GM12892 (cell line): Measurements from ENCODE around the gene TRIO.
"Not testable (repeated sequence)": the region's sequence is repeated elsewhere in the genome, so short reads cannot be mapped to it uniquely, and the experiment has no call there.

Experiments used
- DNase-seq: peaks from one replicate; pipeline ENCODE4 v3.0.0; 2011; ENCODE audit not compliant: insufficient read length
- FAIRE-seq: peaks from 2 replicates; lab custom pipeline; 2011; peaks lifted over from hg19 to GRCh38; lab: Jason Lieb, UNC
- POLR2A ChIP-seq: IDR thresholded peaks from 2 replicates; pipeline ENCODE4 v1.6.1; 2011; ENCODE audit warnings: low read depth, low read length, control low read depth
- POLR2AphosphoS5 ChIP-seq: IDR thresholded peaks from 2 replicates; pipeline ENCODE4 v1.6.1; 2011; ENCODE audit warnings: low read depth, low read length, control low read depth
- TAF1 ChIP-seq: IDR thresholded peaks from 2 replicates; pipeline ENCODE4 v1.6.1; 2011; ENCODE audit warnings: low read depth, mild to moderate bottlenecking, control low read depth, low read length, borderline replicate concordance

Gene TRIO

DNA sequence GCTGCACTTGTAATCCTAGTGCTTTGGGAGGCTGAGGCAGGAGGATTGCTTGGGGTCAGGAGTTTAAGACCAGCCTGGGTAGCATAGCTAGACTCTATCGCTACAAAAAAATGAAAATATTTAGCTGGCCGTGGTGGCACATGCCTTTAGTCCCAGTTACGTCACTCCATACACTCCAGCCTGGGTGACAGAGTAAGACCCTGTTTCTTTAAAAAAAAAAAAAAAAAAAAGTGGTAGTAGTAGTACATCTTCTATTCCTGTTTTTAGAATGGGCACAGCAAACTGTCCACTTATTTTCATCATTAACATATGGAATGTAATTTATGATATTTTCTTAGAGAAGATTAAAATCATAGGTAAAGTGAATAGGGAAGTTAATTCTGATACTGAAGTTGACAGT is 48.2 kb downstream of the TRIO start:
- DNase-seq (no peak), FAIRE-seq (no peak)
- TF ChIP-seq POLR2A (no peak), POLR2AphosphoS5 (no peak), TAF1 (no peak)

DNA sequence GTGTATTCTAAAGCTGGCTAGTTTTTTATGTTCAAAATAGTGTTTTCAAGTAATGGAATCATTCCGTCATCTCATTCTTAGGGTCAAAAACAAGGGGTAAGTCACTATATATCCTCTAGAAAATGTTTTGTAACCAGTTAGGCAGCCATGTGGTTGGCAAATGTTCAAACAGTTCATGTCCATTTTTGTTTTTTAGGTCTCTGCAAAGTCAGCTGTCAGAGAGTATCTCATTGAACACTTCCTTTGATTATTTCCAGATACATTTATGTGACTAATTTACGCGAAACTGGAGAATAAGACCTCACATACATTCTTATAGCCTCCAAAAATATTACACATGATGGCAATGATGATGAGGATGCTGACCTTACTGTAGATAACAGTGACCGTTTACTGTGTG is 50.4 kb downstream of the TRIO start:
- FAIRE-seq (no peak), DNase-seq (no peak)
- TF ChIP-seq POLR2AphosphoS5 (no peak), POLR2A (no peak), TAF1 (no peak)

DNA sequence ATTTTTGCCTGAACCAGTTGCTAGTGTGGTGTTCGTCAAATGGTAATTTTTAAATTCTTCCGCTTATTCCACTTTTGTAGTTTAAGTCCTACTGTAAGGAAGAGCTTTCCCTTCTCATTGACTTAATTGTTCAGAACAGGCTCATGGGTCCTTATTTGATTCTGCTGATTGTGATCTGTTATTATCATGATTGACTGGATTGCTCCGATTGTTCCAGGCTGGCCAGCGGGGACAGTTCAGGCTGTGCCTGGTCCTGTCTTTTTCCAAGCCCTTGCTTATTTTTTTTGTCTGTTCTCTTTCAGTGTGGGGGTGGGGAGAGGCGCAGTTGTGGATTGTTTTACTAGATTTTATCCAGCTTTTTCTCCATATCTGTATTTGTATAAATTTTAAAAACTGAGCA is 52.4 kb downstream of the TRIO start:
- FAIRE-seq (no peak), DNase-seq (no peak)
- no peak for TF ChIP-seq TAF1
- TF ChIP-seq POLR2A = no peak
- TF ChIP-seq POLR2AphosphoS5 = no peak

DNA sequence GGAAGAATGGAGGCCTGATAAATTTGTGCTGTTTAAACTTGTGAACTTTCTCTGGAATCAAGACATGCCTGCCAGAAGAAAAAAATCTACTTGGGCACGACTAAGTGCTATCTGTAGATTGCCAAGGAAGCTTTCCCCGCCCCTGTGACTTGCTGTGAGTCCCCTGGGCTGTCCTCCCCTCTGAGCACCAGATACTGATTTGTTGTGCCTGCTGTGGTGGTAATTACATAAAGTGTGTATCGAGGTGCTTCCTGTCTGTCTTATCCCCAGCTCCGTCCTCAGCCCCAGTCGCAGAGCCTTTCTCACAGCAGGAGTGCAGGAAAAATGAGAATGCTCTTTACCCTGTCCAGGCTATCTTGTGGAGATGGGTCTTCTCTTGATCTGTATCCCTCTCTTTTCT is 53.9 kb downstream of the TRIO start:
- TF ChIP-seq TAF1 (no peak), POLR2AphosphoS5 (no peak), POLR2A (no peak)
- no peak for DNase-seq
- no peak for FAIRE-seq

DNA sequence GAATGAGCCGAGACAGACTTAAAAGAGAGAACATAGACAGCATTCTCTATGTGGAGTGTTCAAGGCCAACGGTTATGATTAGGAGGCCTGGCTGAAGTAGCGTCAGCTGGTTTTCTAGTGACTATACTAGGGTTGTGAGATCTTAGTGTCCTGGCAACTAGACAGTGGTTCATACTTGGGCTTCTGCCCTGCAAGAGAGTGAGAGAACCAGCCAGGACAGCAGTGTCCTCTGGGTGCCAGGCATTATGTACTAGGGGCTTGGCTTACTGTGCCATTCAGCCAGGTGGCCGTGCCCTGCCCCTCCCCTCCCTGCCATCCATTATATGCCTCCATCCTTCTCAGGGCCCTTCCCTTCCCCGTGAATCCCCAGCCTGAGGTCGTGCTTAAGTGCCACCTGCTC is 56.8 kb downstream of the TRIO start:
- DNase-seq = no peak
- TF ChIP-seq TAF1 (no peak), POLR2A (no peak), POLR2AphosphoS5 (peak; percentile 22; the same call in 1 of the 2 replicates)
- FAIRE-seq = no peak

DNA sequence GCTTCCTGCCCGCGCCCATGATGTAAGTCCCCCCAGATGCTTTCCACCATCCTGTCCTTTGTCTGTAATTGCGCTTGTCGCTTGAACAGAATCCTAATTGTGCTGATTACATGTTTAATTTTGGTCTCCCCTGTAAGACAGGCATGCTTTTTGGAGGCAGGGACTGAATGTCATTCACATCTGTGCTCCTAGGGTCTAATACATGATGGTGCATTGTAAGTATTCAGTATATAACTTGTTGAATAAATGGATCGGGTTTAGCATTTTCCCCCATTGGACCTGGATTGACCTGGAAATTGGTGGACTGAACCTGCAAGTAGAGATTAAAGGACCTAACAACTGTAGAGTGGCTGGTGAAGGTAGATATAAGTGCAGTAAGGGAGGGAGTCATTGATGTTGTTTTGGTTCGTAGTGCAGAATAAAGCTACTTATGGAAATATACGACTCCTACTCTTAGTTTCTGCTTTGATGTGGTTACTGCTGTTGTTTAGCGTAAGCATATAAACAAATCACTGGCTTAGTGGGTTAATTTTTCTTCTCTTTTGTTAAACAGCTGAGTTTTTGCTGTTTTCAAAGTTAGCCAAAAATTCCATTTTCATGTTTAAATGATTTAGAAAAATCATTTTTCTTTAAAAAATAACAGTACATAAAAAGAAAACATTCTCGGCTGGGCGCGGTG is 57.3 kb downstream of the TRIO start:
- DNase-seq (no peak), FAIRE-seq (no peak)
- TF ChIP-seq TAF1 (no peak), POLR2AphosphoS5 (peak; percentile 2; the same call in 1 of the 2 replicates)

DNA sequence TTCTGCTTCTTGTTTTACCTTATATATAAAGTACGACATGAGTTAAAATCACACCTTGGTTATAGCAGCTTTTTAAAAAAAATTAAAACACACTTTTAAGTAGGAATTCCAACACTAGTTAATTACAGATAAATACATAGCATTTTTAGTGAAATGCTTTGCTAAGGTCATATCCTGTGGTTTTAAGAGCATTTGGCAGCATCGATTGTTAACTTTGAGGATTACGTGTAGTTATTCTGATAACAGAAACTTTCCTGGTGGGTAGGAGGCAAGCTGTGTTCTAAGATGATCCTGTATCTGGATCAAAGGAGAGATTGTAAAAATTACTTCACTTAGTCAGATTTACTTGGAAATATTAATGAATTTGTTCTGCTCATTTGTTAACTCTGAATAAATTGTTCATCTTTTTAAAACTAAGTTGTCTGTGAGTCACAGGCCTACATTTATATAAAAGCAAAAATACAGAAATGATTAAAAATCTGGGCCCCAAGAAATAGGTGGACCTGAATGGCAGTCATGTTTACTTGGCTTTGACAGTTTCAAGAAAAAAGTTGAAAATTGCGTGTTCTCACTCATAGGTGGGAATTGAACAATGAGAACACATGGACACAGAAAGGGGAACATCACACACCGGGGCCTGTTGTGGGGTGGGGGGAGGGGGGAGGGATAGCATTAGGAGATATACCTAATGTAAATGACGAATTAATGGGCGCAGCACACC is 58.3 kb downstream of the TRIO start:
- FAIRE-seq (no peak), DNase-seq (no peak)
- TF ChIP-seq POLR2A (no peak), POLR2AphosphoS5 (no peak), TAF1 (no peak)

DNA sequence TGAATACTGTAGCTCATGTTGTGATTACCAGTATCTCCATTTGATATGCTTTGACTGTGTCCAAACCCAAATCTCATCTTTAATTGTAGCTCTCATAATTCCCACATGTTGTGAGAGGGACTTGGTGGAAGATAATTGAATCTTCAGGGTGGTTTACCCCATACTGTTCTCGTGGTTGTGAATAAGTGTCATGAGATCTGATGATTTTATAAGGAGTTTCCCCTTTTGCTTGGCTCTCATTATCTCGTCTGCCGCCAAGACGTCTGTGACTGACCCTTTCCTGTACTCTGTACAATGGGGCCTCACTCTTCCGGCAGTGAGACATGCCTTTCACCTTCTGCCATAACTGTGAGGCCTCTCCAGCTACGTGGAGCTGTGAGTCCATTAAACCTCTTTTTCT is 59.3 kb downstream of the TRIO start:
- peak; percentile 33 for FAIRE-seq
- TF ChIP-seq POLR2A = peak; percentile 89
- TF ChIP-seq TAF1 = no peak
- peak; percentile 87 for TF ChIP-seq POLR2AphosphoS5
- DNase-seq = no peak

DNA sequence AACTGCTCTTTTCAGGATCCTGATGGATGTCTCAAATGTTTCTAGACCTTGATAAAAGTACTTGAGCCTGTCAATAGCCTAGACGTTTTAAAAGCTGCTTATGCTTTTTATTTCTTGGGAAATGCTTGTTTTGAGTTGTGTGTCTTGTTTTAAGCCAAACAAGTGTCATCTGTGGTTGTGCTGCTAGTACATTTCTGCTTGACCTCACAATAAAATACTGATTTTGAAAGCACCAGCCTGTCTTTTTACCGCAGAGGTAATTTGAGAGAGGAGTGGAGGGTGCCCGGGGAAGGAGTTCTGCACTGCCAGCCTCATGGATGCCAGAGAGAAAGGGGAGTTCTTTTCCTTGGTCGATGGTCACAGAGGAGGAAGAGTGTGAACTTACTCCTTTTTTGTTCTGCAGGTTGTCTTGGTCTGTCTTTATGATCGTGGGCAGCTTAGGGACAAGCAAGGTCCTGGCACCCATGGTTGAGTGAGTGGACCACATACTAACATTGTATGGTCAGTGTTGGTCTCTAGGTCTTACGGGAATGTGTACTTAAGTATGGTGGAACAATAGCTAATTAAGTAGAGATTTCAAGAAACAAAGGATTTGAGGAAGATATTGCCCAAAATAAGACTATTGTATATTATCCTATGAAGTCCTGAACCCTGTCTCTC is 61.0 kb downstream of the TRIO start:
- DNase-seq (no peak), FAIRE-seq (no peak)
- no peak for TF ChIP-seq POLR2A

DNA sequence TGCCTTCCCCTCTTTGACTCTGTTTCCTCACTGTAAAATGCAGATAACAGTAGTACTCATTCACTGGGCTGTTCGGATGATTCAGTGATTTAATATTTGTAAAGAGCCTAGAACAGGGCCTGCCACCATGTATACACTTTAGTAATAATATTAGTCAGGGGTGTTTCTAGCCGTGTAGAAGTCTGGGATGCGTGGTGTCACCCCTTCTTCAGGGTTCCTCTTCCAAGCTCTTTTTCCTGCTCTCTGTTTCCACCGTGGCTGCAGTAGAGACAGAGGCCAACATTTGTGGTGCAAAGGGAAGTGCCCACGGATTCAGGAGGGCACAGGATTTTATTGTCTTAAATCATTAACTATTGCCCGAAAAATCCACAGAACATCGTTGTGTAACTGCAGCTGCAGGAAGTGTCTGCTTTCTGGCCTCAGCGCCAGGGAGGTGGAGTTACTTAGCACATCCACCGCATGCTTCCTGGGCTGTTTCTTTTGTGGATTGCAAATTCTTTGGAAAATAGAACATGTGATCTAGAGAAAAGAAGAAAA is 61.7 kb downstream of the TRIO start:
- DNase-seq (no peak), FAIRE-seq (no peak)
- no peak for TF ChIP-seq TAF1
- TF ChIP-seq POLR2AphosphoS5 = no peak
- TF ChIP-seq POLR2A = no peak

DNA sequence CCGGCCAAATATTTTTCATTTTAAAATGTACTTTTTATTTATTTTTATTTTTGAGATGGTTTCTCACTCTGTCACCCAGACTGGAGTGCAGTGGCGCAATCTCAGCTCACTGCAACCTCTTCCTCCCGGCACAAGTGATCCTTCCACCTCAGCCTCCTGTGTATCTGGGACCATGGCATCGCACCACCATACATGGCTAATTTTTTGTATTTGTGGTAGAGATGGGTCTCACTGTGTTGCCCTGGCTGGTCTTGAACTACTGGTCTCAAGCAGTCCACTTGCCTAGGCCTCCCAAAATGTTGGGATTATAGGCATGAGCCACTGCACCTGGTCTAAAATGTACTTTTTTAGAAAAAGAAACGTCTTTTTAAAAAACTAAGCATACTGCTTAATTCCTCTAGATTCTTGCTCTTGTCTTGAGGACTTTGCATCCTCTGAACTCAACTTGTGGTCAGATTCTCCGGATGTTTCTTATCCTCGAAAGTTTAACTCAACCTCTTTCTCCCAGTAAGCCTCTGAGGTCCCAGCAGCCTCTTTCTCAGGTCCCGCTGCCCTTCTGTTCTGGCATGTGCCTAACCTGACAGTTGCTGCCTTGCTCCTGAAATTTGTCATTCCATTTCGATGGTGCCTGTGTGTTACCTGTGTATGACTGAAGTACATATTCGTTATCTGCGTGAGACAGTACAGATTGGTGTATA is 63.0 kb downstream of the TRIO start:
- FAIRE-seq = no peak
- TF ChIP-seq POLR2AphosphoS5 (no peak), TAF1 (no peak), POLR2A (no peak)
- no peak for DNase-seq

DNA sequence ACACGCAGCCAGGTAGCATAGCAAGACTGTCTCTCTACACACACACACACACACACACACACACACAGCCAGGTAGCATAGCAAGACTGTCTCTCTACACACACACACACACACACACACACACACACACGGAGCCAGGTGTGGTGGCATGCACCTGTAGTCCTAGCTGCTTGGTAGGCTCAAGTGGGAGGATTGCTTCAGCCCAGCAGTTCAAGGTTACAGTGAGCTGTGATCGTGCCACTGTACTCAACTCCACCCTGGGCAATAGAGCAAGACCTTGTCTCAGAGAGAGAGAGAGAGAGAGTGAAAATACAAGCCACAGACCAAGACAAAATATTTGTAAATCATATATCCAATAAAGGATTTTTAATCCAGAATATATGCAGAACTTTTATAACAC is 64.3 kb downstream of the TRIO start:
- FAIRE-seq, DNase-seq: not testable (repeated sequence)
